ENCODE results near the gene NPTX1. TPM values are rescaled to one million over a fixed set of nuclear protein-coding genes. Genes with fewer than 3 reads are reported as not detected.

Gene NPTX1
- total and polyA plus RNA-seq, 2 experiments from 2014 or later = 3.4 to 20.5 TPM

- Histone ChIP-seq H3K36me3 (ENCODE audit: insufficient read depth) (no peaks in the 10 kb centered on the region), H3K9me2 (ENCODE audit: insufficient read depth) (no peaks in the 10 kb centered on the region), H2AFZ (no peak overlapping the region), H3K27me3 (ENCODE audit: insufficient read depth) (no peaks in the 10 kb centered on the region), H3F3A (replicated peaks; ENCODE audit: low read depth) (no peaks in the 10 kb centered on the region), H3K27ac (ENCODE audit: low read depth) (no peak overlapping the region), H4K20me1 (replicated peaks; ENCODE audit: insufficient read depth) (no peaks in the 10 kb centered on the region), H3K4me1 (ENCODE audit: insufficient read depth) (no peaks in the 10 kb centered on the region), H3K4me3 (no peak overlapping the region), H3K4me2 (no peak overlapping the region), H3K79me2 (replicated peaks; ENCODE audit: insufficient read depth) (no peaks in the 10 kb centered on the region)
- H3K4me3 Mint-ChIP-seq = no peak overlapping the region
- no peaks in the 10 kb centered on the region for H3K9me3 Mint-ChIP-seq
- no peak for ATAC-seq
- H3K27me3 Mint-ChIP-seq (ENCODE audit: insufficient read depth, low read depth, poor library complexity) = no peaks in the 10 kb centered on the region
- no peak overlapping the region for H3K27ac Mint-ChIP-seq
- TF ChIP-seq REST (IDR thresholded peaks at IDR 0.05; ENCODE audit: unreplicated experiment) (no peak), CREB1 (CRISPR knock-in tag; IDR thresholded peaks at IDR 0.05; ENCODE audit: low read depth) (no peak), ZNF462 (CRISPR knock-in tag; IDR thresholded peaks at IDR 0.05) (no peak), ZNF114 (CRISPR knock-in tag; IDR thresholded peaks at IDR 0.05) (no peak), ZNF331 (CRISPR knock-in tag; IDR thresholded peaks at IDR 0.05; ENCODE audit: low read depth) (no peak), ETS1 (IDR thresholded peaks at IDR 0.05) (no peak), POLR2AphosphoS5 (IDR thresholded peaks at IDR 0.05; ENCODE audit: low read depth) (no peak), STAT1 (IDR thresholded peaks at IDR 0.05; ENCODE audit: unreplicated experiment) (no peak), JUNB (IDR thresholded peaks at IDR 0.05; ENCODE audit: unreplicated experiment) (no peak), CTCF (conservative IDR thresholded peaks at IDR 0.05; ENCODE audit: low read depth in 2 of 2) (no peak), EZH2 (IDR thresholded peaks at IDR 0.05; ENCODE audit: low read depth, unreplicated experiment) (no peak), NANOG (IDR thresholded peaks at IDR 0.05; ENCODE audit: borderline replicate concordance) (no peak)
- no peak for DNase-seq (ENCODE audit: low spot score)
- H3K4me1 Mint-ChIP-seq = no peaks in the 10 kb centered on the region
- H3K36me3 Mint-ChIP-seq (ENCODE audit: low read depth) = no peaks in the 10 kb centered on the region
These were observed 31.6 kb upstream of the NPTX1 start for GRCh38 chr17:80507965-80508364.
